Endometrial microvascular endothelial cells (primary cell): ENCODE results near the gene MLXIPL. TPM values are rescaled to one million over a fixed set of nuclear protein-coding genes. Genes with fewer than 3 reads are reported as not detected.
"Not testable (repeated sequence)": the region's sequence is repeated elsewhere in the genome, so short reads cannot be mapped to it uniquely, and the experiment has no call there.

Experiments used
- in situ Hi-C: cut with HindIII; loops from 2 replicates; pipeline ENCODE4 v1.10.0; 2017; ENCODE audit warnings: low sequenced_read_pairs, low pct_unique_long_range_greater_than_20kb; ENCODE audit errors: inconsistent ontology term
- total RNA-seq: library from RNA; depleted of rRNA; stranded (reverse); fragments of >200 nt; gene quantifications from one replicate; pipeline ENCODE4 v1.2.3, GENCODE V29; 2015; ENCODE audit errors: inconsistent ontology term

MLXIPL gene
- total RNA-seq, 1 donor from 2014 or later = not detected

- in situ Hi-C loops = not testable (repeated sequence)
Observed at GRCh38 chr7:73617520-73617919, 6.8 kb downstream of the MLXIPL start.

- in situ Hi-C loops = no loop called here
Observed at GRCh38 chr7:73615886-73616285, 8.4 kb downstream of the MLXIPL start.

GRCh38 chr7:73614937-73615336 lies 9.4 kb downstream of the MLXIPL start:
- in situ Hi-C loops = not testable (repeated sequence)

DNA sequence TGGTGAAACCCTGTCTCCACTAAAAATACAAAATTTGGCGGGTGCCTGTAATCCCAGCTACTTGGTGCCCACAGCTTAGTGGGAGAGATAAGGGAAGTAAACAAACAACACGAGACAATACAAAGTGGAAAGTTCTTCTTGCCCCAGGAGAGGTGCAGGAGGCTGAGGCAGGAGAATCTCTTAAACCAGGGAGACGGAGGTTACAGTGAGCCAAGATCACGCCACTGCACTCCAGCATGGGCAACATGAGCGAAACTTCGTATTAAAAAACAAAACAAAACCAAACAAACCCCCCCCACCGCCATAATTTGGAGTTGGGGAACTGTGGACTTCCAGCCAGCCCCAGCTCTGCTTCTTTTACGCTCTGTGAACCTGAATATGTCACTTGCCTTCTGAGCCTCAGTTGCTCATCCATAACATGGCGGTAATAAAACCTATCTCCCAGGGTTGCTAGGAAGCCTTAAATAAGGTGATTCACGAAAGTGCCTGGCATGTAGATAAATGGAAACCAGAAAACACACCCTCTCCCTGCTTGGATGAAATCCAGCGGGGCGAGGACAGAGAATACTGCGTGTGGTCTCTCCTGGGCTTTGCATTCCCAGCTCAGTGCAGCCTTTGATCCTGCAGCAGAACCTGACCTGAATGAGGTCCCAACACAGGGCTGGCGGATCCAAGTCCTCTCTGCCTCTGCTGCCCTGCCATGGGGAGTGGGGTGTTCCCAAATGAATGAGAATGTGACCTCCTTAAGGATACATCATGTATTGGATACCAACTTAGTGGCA lies 10.2 kb downstream of the MLXIPL start:
- in situ Hi-C loops = no loop called here

GRCh38 chr7:73612598-73613269 lies 11.6 kb downstream of the MLXIPL start:
- in situ Hi-C loops = no loop called here

GRCh38 chr7:73611017-73611555 lies 13.2 kb downstream of the MLXIPL start:
- in situ Hi-C loops = no loop called here

DNA sequence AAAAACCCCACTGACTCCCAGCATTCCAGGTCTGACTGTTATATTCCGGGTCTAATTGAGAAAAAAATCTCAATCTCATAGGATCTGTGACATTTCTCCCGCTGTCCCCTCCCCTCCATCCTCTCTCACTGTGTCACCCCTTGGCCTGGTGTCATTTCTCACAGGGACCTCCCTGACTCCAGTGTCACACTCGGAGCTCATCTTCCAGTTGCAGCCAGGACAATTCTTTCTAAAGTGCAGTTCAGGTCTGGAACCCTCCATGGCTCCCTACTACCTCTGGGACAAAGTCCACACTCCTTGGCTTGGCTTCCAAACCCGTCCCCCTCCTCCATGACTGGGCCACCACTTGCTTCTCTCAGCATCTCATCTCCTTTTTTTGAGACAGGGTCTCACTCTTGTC lies 14.2 kb downstream of the MLXIPL start:
- in situ Hi-C loops = no loop called here

GRCh38 chr7:73607692-73607983 lies 16.7 kb downstream of the MLXIPL start:
- in situ Hi-C loops = not testable (repeated sequence)

DNA sequence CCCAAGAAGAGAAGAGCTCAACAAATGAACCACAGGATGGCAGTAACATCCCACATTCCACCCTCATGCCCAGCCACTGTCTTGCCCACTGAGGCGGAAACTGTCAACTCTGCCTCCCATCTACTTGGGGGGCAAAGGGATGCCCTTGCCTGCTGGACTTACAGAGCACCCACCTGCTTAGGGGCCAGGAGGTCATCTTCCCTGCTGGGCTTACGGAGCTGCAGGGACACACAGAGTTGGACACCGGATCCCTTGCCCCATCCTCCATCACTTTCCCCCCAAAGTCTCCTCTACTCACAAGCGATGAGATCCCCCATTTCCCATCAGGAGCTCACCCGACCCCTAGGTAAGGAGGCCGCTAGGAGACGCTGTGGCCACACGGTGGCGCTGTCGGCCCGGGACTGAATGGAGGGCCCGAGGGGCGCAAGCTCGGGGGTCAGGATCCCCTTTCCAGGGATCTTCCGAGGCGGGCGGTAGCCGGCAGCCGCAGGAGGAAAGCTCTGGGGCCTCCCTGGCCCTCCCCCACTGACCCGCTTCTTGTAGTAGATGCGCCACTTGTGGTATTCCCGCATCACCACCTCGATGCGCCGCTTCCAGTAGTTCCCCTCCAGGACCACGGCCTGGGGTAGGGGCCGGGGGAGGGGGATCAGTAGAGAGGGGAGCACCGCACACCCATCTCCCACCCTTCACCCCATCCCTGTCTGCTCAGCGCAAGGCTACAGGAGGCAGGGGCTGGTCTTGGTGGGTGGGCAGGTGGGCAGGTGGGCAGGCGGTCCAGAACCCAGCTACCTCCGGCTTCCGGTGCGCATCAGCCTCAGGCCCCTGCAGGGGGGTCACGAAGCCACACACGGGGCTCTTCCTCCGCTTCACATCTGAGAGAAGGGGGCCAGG lies 17.3 kb downstream of the MLXIPL start:
- in situ Hi-C loops = no loop called here

DNA sequence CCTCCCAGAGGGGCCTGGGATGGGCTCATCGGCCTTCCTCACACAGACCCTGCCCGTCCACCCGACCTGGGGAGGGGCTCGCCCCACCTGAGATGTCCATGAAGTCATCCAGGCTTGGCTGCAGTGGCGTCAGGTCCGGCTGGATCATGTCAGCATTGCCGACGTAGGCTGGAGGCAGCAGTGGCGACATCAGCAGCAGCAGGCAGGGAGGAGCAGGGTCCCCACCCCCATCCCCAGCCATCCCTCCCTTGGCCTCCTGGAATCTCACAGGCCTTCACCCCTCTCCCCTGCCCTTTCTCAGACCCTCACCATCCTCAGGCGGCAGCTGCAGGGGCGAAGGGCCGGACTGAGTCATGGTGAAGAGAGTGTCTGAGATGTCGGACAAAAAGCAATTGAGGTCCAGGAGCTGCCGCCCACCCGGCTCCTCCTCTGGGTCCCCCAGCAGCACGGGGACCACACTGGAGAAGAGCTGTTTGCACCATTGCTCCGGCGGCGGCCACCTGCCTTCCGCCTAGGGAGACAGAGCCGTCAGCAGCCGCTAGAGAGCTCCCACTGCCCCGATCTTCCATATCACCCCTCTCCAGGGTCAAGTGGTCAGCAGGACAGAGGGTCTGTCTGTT lies 18.6 kb downstream of the MLXIPL start:
- in situ Hi-C loops = no loop called here

DNA sequence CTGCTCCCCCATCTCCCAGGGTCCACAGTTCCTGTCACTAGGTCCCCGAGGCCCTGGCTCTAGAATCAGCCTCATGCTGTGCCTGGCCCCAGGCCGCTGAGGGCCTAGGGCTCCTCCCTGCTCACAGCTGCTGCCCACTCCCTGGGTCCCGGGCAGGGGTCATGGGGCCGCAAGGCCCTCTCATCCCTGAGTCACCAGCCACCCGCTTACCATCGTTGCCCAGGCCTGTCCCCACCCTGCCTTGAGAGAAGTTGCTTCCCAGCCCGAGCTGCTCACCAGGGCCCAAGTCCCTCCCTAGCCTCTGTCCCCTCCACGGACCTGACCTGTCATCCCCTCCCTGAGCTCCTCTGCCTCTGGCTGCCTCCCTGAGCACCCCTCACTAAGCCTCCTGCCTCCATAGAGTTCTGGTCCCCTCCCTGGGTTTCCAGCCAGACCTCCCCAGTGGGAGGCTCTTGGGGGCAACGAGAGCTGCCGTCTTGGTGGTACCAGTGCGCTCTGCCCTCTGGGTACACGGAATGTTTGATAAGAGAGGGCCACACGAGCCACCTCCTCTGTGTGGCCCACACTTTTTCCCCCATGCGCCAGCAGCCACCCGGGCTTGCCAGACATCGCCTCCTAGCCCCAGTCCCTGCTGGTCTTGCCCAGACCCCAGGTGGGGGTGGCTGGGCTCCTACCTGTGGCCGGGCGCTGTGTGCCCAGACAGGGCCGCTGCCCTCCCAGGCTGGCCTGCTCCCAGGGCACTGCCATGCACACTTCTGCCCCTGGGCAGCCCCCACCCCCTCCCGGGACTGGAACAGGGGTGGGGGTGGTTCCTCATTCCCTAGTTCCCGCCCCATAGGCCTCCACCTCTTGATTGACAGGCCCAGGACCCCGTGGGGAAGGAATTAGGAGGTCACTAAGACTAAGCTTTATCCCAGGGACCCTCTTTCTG lies 21.3 kb downstream of the MLXIPL start:
- in situ Hi-C loops = no loop called here

DNA sequence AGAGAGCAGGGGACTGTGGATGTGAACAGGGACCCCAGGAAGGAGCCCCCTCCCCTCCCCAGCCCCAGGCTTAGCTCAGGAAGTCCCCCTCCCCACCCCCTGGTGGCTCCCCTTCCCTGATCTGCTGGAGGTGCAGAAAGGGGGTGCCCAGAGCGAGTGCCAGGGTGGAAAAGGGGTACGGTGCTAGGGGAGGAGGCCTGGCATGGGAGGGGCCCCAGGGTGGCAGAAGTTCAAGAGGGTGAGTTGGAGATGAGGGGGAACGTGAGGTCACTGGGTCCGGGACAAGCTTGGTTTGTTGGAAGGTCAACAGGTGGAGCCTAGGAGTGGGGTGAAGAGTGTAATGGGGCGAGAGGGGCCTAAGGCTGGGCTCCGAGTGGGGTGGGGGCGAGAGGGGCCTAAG lies 24.4 kb downstream of the MLXIPL start:
- in situ Hi-C loops = no loop called here

DNA sequence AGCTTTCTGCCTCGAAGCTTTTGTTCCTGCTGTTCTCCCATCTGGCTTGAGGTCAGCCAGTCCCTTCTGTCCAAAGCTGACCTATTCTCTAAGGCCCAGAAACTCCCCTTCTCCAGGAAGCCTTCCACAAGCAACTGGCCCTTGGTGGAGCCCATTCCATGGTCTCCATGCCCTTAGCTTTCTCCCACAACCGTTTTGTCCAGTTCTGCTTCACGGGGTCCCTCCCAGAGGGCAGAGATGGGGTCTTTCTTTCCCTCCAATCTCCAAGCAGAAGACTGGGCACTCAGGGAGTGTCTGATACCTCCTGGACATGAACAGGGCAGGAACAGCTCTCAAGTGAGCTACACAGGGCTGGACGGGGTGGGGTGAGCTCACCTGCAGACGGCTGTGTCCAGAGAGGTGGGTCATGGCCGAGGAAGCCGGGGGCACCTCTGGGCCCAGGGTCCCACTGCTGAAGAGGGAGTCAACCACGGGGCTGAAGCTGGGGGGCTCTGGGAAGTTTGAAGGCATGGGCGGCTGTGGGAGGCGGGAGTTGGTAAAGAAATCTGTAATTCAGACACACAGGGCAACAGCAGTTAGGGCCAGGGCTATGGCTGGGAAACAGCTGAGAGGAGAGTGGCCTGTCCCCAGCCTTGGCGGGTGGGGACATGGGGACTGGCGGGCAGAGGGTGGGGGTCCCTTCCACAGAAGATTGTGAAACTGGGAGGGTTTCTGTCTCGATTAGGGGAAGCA lies 25.0 kb downstream of the MLXIPL start:
- in situ Hi-C loops = no loop called here

GRCh38 chr7:73597978-73598782 lies 26.1 kb downstream of the MLXIPL start:
- in situ Hi-C loops = no loop called here

DNA sequence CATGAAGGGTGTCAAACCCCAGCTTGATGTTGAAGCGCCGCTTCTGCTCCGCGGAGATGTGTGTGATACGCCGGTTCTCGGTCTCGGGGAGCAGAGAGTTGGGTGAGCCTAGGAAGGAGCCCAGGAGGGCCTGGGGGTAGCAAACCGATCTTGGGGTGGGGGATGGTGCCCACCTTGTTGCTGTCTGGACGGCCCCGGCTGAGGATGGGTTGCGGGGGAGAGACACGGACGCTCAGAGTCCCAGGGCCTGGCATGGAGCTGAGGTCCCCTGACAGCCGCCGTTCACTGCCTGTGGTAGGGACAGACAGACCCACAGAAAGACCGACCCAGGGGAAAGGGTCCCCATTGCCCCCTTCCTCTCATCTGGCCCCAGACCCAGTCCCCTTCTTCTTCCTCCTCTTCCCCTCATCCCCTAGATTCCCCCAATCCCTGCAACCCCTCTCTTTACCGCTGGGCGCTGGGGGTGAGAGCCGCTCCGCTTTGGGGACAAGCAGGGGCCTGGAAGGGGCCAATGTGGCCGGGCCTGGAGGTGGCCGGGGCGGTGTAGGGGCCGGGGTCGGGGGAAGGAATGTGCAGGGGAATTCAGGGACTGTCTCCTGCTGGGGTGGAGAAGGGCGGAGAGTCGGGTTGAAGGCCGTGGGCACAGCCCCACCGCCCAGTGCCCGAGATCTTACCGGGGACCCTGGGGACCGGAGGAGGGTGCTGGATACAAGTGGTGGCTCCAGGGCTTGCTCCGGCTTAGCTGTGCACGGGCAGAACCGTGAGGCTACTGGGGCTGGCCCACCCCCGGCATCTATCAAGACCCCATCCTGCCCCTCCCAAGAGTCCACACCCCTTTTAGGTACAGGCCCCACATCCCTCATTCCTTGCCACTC lies 27.9 kb downstream of the MLXIPL start:
- in situ Hi-C loops = no loop called here

DNA sequence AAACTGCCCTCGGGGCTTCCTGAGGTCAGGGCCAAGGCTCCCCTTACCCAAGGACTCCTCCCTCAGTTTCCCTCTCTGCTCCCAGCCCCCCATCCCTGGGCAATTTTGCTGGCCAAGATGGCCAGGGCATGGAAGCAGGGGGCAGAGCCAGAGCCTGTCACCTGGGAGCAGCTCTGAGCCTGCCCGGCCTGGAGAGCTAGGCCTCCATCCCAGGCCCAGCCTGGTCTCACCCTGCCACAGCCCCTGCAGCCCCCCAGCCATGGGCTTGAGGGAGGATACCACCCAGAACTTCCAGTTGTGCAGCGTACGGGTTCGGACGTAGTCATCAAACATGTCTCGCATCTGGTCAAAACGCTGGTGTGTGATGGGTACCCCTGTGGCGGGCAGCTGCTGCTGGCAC lies 29.0 kb downstream of the MLXIPL start:
- in situ Hi-C loops = no loop called here
